Right atrium auricular region (tissue), 2 donors: ENCODE results near the gene SLC11A2. TPM values are rescaled to one million over a fixed set of nuclear protein-coding genes. Genes with fewer than 3 reads are reported as not detected.
A peak's percentile ranks its signal among the peaks of the same experiment; 100 is the strongest.

ENCODE experiments used
- DNase-seq: peaks from one replicate; pipeline ENCODE4 v3.0.0-alpha.2; 2019; ENCODE audit warnings: low spot score
- H3K27ac ChIP-seq, 2 donors: fragments of 200-600 bp; sonication (generic); 1 replicate in 1 of 2; 2 replicates in 1 of 2; pipeline ENCODE4 v1.5.1; 2016 to 2019
- H3K27me3 ChIP-seq, 2 donors: fragments of 200-600 bp; sonication (generic); one replicate each; pipeline versions ENCODE4 v1.5.1 to v1.6.0; 2017 to 2019
- H3K36me3 ChIP-seq: fragments of 200-600 bp; sonication (generic); one replicate; pipeline ENCODE4 v1.5.1; 2016
- H3K4me1 ChIP-seq, 2 donors: fragments of 200-600 bp; sonication (generic); one replicate each; pipeline versions ENCODE4 v1.5.1 to v1.6.0; 2017 to 2019
- H3K4me3 ChIP-seq, 2 donors: fragments of 200-600 bp; sonication (generic); 1 replicate in 1 of 2; 2 replicates in 1 of 2; pipeline ENCODE4 v1.5.1; 2017 to 2019; ENCODE audit warnings: mild to moderate bottlenecking in 1 of 2, moderate library complexity in 1 of 2
- H3K9me3 ChIP-seq, 2 donors: fragments of 200-600 bp; sonication (generic); one replicate each; pipeline ENCODE4 v1.5.1; 2019
- CTCF ChIP-seq, 2 donors: fragments of 200-600 bp; sonication (generic); IDR thresholded peaks; one replicate each; pipeline ENCODE4 v1.5.1; 2019; ENCODE audit warnings: antibody characterized with exemption in 2 of 2
- total RNA-seq, 2 donors: library from RNA; depleted of rRNA; stranded (reverse); fragments of >200 nt; gene quantifications; one replicate each; pipeline ENCODE4 v1.1.0, GENCODE V29; 2016

SLC11A2 gene
- total RNA-seq, result 10 to 100 TPM; 25.5 to 40.9 TPM

GRCh38 chr12:51025836-51026638 is at the start of gene SLC11A2:
Gene SLC11A2, minus strand, starts transcription at chr12:51026384. Its CDS starts 15,656 bp downstream, at chr12:51010728.
- DNase-seq, result peak; percentile 96

GRCh38 chr12:51075390-51075789 is 49.2 kb upstream of the SLC11A2 start:
- DNase-seq, result no peak
- H3K36me3 ChIP-seq, result peaks cover 34% of the 10 kb centered on the region
- no peaks in the 10 kb centered on the region for H3K27me3 ChIP-seq
- peaks cover 0 to 36% of the 10 kb centered on the region in 2 donors for H3K4me1 ChIP-seq
- no peak overlapping the region for H3K27ac ChIP-seq
- TF ChIP-seq CTCF (IDR thresholded peaks at IDR 0.05), result no peak
- H3K4me3 ChIP-seq, result no peak overlapping the region
- no peaks in the 10 kb centered on the region for H3K9me3 ChIP-seq

More at GRCh38 chr12:51025836-51026638, at the start of gene SLC11A2:
- Histone ChIP-seq H3K36me3 (no peaks in the 10 kb centered on the region), H3K27ac (peak within 1 kb of the TSS; percentile 88 to 92), H3K4me1 (peaks cover 0 to 38% of the 10 kb centered on the region in 2 donors), H3K27me3 (no peaks in the 10 kb centered on the region), H3K4me3 (peak within 1 kb of the TSS; percentile 65 to 71), H3K9me3 (no peaks in the 10 kb centered on the region)
- TF ChIP-seq CTCF (IDR thresholded peaks at IDR 0.05), result peak in 1 of 2 donors; percentile 44

GRCh38 chr12:51071663-51072062 is 45.5 kb upstream of the SLC11A2 start:
- Histone ChIP-seq H3K36me3 (peaks cover 62% of the 10 kb centered on the region), H3K27ac (no peak overlapping the region), H3K4me3 (no peak overlapping the region), H3K4me1 (peaks cover 0 to 17% of the 10 kb centered on the region in 2 donors), H3K27me3 (no peaks in the 10 kb centered on the region), H3K9me3 (no peaks in the 10 kb centered on the region)
- TF ChIP-seq CTCF (IDR thresholded peaks at IDR 0.05), result no peak
- DNase-seq, result no peak

GRCh38 chr12:51070004-51070403 is 43.8 kb upstream of the SLC11A2 start:
- no peak for TF ChIP-seq CTCF (IDR thresholded peaks at IDR 0.05)
- Histone ChIP-seq H3K27ac (no peak overlapping the region), H3K4me3 (no peak overlapping the region), H3K27me3 (no peaks in the 10 kb centered on the region), H3K9me3 (no peaks in the 10 kb centered on the region), H3K4me1 (peaks cover 0 to under 1% of the 10 kb centered on the region in 2 donors), H3K36me3 (peaks cover 79% of the 10 kb centered on the region)
- no peak for DNase-seq

- Histone ChIP-seq H3K4me1 (no peaks in the 10 kb centered on the region), H3K27me3 (no peaks in the 10 kb centered on the region), H3K27ac (no peak overlapping the region), H3K36me3 (peaks cover 88% of the 10 kb centered on the region), H3K9me3 (no peaks in the 10 kb centered on the region), H3K4me3 (no peak overlapping the region)
- no peak for DNase-seq
- no peak for TF ChIP-seq CTCF (IDR thresholded peaks at IDR 0.05)
Observed at GRCh38 chr12:51067771-51068170, 41.6 kb upstream of the SLC11A2 start.
